Glomerular visceral epithelial cell (primary cell): ENCODE measurements around the gene GCSAM.
A peak's percentile ranks its signal among the peaks of the same experiment; 100 is the strongest.

Experiments used
- DNase-seq: peaks from one replicate; pipeline ENCODE4 v3.0.0-alpha.2; 2016; ENCODE audit errors: extremely low spot score

The GCSAM gene

GRCh38 chr3:112132975-112133448, at the start of gene GCSAM:
Gene GCSAM, minus strand, starts transcription at chr3:112133248. Its CDS starts 128 bp downstream, at chr3:112133120.
- DNase-seq = no peak

- DNase-seq = no peak
These were observed 42.6 kb upstream of the GCSAM start for GRCh38 chr3:112175646-112176045.

- no peak for DNase-seq
These were observed 42.0 kb upstream of the GCSAM start for GRCh38 chr3:112175037-112175436.

- DNase-seq = no peak
These were observed 38.1 kb upstream of the GCSAM start for GRCh38 chr3:112171144-112171543.

- no peak for DNase-seq
These were observed 37.0 kb upstream of the GCSAM start for GRCh38 chr3:112170046-112170445.

- no peak for DNase-seq
These were observed 34.7 kb upstream of the GCSAM start for GRCh38 chr3:112167758-112168157.

GRCh38 chr3:112149136-112149535, 16.1 kb upstream of the GCSAM start:
- no peak for DNase-seq

- DNase-seq = no peak
These were observed 10.6 kb upstream of the GCSAM start for GRCh38 chr3:112143689-112144088.

GRCh38 chr3:112143251-112143650, 10.2 kb upstream of the GCSAM start:
- DNase-seq = no peak

GRCh38 chr3:112141293-112141692, 8.2 kb upstream of the GCSAM start:
- DNase-seq = no peak

- no peak for DNase-seq
These were observed 7.5 kb upstream of the GCSAM start for GRCh38 chr3:112140584-112140983.

- DNase-seq = no peak
These were observed 5.3 kb upstream of the GCSAM start for GRCh38 chr3:112138219-112138969.

GRCh38 chr3:112137781-112138180, 4.7 kb upstream of the GCSAM start:
- DNase-seq = no peak

- DNase-seq = peak; percentile 43
These were observed 4.1 kb upstream of the GCSAM start for GRCh38 chr3:112136959-112137693.

GRCh38 chr3:112136046-112136445, 3.0 kb upstream of the GCSAM start:
- no peak for DNase-seq

GRCh38 chr3:112134335-112135124, 1.5 kb upstream of the GCSAM start:
- DNase-seq = no peak

GRCh38 chr3:112133626-112134334, 732 bp upstream of the GCSAM start:
- DNase-seq = no peak

GRCh38 chr3:112132554-112132953, 494 bp downstream of the GCSAM start:
- DNase-seq = no peak

- no peak for DNase-seq
These were observed 960 bp downstream of the GCSAM start for GRCh38 chr3:112132088-112132487.

GRCh38 chr3:112131111-112131510, 1.9 kb downstream of the GCSAM start:
- no peak for DNase-seq

- DNase-seq = no peak
These were observed 2.4 kb downstream of the GCSAM start for GRCh38 chr3:112130638-112130993.
